Pancreas (tissue), 10 donors: Measurements from ENCODE around the gene KCNN4. TPM values are rescaled to one million over a fixed set of nuclear protein-coding genes. Genes with fewer than 3 reads are reported as not detected.
A peak's percentile ranks its signal among the peaks of the same experiment; 100 is the strongest.

ENCODE experiments used
- ATAC-seq, 4 donors: fragments of 200-7000 bp; cut with Tn5 transposase; one replicate each; pipeline versions ENCODE4 v1.8.0 to v1.9.1; 2020; ENCODE audit warnings: mild to moderate bottlenecking in 4 of 4, moderate library complexity in 4 of 4
- DNase-seq, 6 donors: peaks; one replicate each; pipeline ENCODE4 v3.0.0-alpha.2; 2020
- FAIRE-seq: peaks from 2 replicates; lab custom pipeline; 2012; peaks lifted over from hg19 to GRCh38; lab: Jason Lieb, UNC
- H3K27ac ChIP-seq, 4 donors: fragments of 200-600 bp; sonication (generic); 1 replicate in 3 of 4; 2 replicates in 1 of 4; pipeline versions ENCODE4 v1.5.0 to v1.8.0; 2020
- H3K27me3 ChIP-seq, 4 donors: fragments of 200-600 bp; one replicate each; pipeline ENCODE4 v1.8.0; 2021
- H3K36me3 ChIP-seq, 3 donors: fragments of 200-600 bp; sonication (generic) in 1 of 3; one replicate each; pipeline versions ENCODE4 v1.5.0 to v1.8.0; 2020 to 2021
- H3K4me1 ChIP-seq, 3 donors: fragments of 200-600 bp; one replicate each; pipeline ENCODE4 v1.8.0; 2021
- H3K4me3 ChIP-seq, 4 donors: fragments of 200-600 bp; sonication (generic) in 2 of 4; one replicate each; pipeline versions ENCODE4 v1.5.0 to v1.8.0; 2020 to 2021
- H3K9me3 ChIP-seq, 4 donors: fragments of 200-600 bp; one replicate each; pipeline ENCODE4 v1.8.0; 2021
- WGBS, 2 donors: extraction: QIAGEN DNeasy Blood & Tissue Kit; methylation state at CpG; one replicate each; pipeline ENCODE4 v1.1.7; 2013; 5-methylcytosine and 5-hydroxymethylcytosine counted together
- intact Hi-C, 3 donors: fragments of 100-400 bp; cut with DNase I; formaldehyde crosslinking; loops; one replicate each; pipeline versions ENCODE4 v1.11.1 to v1.14.2; 2022
- polyA plus RNA-seq, 2 donors: library from polyadenylated mRNA; stranded (reverse); fragments of 200-250 nt; gene quantifications; one replicate each; pipeline ENCODE4 v1.2.3, GENCODE V29; 2013
- total RNA-seq, 6 donors: library from RNA; stranded (reverse); fragmentation: NEBNext Ultra II Directional in 4 of 6; extraction: Animal tissue kit (Norgen Biotek cat#: 25700) in 4 of 6; gene quantifications; one replicate each; pipeline versions ENCODE4 v1.2.1 to v1.2.4, GENCODE V29; 2021 to 2023
- TF ChIP-seq, protein P1 (sequence below), 4 donors: fragments of 200-600 bp; sonication (generic) in 3 of 4; IDR thresholded peaks; one replicate each; pipeline versions ENCODE4 v1.5.0 to v1.8.0; 2021; ENCODE audit warnings: antibody characterized with exemption in 4 of 4
- donor health status: healthy with polysubstance abuse.
- donor health status: DM: no; HTN: no; CAD: no; lungs with moderate emphysema.
- donor health status: DM: no; HTN: no; CAD: no.
- donor health status: control.
- donor health status: control.
- donor health status: Bipolar disorder and iron deficiency.
- donor health status: DM: yes; HTN: yes; CAD: no.
- donor health status: DM: no; HTN: no; CAD: no.
- donor health status: DM: no; HTN: no; CAD: no.
- donor health status: DM: yes; HTN: yes; CAD: no.

Gene KCNN4
- total and polyA plus RNA-seq, 8 donors = 0.43 to 2.6 (median 1.2) TPM

DNA sequence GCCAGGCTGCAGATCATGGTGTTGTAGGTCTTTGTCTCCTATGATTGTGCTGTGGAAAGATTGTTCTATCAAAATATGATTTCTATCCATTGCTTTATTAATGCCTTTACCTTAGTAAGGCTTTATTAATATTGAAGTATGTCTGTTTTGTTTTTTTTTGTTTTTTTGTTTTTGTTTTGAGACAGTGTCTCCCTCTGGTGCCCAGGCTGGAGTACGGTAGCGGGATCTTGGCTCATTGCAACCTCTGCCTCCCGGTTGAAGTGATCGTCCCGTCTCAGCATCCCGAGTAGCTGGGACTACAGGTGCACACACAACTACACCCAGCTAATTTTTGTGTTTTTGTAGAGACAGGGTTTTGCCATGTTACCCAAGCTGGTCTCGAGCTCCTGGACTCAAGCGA lies 57.2 kb downstream of the KCNN4 start:
- TF ChIP-seq, protein P1, sequence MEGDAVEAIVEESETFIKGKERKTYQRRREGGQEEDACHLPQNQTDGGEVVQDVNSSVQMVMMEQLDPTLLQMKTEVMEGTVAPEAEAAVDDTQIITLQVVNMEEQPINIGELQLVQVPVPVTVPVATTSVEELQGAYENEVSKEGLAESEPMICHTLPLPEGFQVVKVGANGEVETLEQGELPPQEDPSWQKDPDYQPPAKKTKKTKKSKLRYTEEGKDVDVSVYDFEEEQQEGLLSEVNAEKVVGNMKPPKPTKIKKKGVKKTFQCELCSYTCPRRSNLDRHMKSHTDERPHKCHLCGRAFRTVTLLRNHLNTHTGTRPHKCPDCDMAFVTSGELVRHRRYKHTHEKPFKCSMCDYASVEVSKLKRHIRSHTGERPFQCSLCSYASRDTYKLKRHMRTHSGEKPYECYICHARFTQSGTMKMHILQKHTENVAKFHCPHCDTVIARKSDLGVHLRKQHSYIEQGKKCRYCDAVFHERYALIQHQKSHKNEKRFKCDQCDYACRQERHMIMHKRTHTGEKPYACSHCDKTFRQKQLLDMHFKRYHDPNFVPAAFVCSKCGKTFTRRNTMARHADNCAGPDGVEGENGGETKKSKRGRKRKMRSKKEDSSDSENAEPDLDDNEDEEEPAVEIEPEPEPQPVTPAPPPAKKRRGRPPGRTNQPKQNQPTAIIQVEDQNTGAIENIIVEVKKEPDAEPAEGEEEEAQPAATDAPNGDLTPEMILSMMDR (IDR thresholded peaks at IDR 0.05) = no peak
- WGBS, 2 donors = 63 to 67% methylated on average over 8 of the region's 8 CpGs
- no peak for ATAC-seq

DNA sequence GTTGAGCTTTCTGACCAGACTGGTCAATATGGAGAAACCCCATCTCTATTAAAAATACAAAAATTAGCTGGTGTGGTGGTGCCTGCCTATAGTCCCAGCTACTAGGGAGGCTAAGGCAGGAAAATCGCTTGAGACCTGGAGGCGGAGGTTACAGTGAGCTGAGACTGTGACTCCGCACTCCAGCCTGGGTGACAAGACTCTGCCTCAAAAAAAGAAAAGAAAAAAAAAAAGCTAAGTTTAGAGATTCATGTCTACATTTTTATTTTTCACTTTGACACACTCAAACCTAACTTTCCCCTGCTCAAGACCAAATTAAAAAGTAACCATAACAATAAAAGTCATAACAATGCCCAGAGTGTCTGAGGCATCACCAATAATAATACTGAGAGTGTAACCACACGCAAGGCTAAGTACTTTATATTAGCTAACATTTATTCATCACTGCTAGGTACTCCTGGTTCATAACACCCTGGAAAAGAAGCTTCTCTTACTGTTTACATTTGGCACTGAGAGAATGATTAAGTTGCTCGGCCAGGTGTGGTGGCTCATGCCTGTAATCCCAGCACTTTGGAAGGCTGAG lies 59.2 kb downstream of the KCNN4 start:
- H3K4me3 ChIP-seq = no peak overlapping the region
- no peak for ATAC-seq
- FAIRE-seq = no peak
- TF ChIP-seq, protein P1 (IDR thresholded peaks at IDR 0.05) = no peak
- H3K4me1 ChIP-seq = no peaks in the 10 kb centered on the region
- H3K9me3 ChIP-seq = no peaks in the 10 kb centered on the region
- no peak overlapping the region for H3K27ac ChIP-seq
- 64 to 65% methylated on average over 5 of the region's 5 CpGs for WGBS, 2 donors
- DNase-seq = no peak
- no peaks in the 10 kb centered on the region for H3K36me3 ChIP-seq
- H3K27me3 ChIP-seq = no peaks in the 10 kb centered on the region
- intact Hi-C loops = no loop called here

More for the DNA sequence above, 57.2 kb downstream of the KCNN4 start:
- no peaks in the 10 kb centered on the region for H3K9me3 ChIP-seq
- H3K36me3 ChIP-seq = no peaks in the 10 kb centered on the region
- H3K27ac ChIP-seq = no peak overlapping the region
- no peaks in the 10 kb centered on the region for H3K27me3 ChIP-seq
- no peak for FAIRE-seq
- no peaks in the 10 kb centered on the region for H3K4me1 ChIP-seq
- no peak overlapping the region for H3K4me3 ChIP-seq
- DNase-seq = peak in 1 of 6 donors; percentile 6
- intact Hi-C loops = no loop called here

DNA sequence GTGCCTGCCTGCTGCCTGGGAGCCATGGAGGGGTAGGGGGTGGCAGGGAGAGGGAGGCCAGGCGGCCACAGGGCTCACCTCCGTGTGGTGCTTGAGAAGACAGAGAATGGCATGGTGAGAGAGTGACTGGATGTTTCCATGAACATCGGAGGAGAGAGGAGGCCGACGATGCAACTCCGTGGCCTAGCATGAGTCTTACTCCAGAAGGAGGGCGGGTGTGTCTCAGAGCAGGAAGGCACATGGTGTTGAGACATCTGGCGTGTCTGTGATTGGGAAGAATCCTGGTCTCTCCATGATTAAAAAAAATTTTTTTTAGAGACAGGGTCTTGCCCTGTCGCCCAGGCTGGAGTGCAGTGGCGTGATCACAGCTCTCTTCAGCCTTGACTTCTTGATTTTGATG lies 59.8 kb downstream of the KCNN4 start:
- intact Hi-C loops = no loop called here
- no peak overlapping the region for H3K27ac ChIP-seq
- no peak for DNase-seq
- H3K4me1 ChIP-seq = no peaks in the 10 kb centered on the region
- H3K9me3 ChIP-seq = no peaks in the 10 kb centered on the region
- no peak for FAIRE-seq
- H3K36me3 ChIP-seq = no peaks in the 10 kb centered on the region
- ATAC-seq = no peak
- WGBS, 2 donors = 72 to 78% methylated on average over 10 of the region's 10 CpGs
- no peaks in the 10 kb centered on the region for H3K27me3 ChIP-seq
- no peak overlapping the region for H3K4me3 ChIP-seq
- TF ChIP-seq, protein P1 (IDR thresholded peaks at IDR 0.05) = no peak

DNA sequence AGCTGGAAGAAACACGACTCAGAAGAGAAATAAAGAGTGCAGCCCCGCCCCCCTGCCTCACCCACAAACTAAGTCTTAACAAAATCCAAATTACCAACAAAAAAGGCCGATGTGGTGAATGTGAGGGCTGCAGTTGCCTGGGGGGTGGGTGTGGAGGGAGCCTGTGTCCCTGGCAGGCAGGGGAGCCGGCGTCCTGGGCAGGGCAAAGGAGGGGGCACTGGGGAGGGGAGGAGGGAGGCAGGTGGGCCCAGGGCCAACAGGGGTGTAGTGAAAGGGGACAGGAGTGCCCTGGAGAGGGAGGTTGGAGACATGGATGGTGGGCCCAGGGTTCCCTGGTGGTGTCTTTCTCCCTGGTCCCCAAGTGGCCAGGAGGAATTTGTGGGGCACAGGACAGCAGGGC lies 60.9 kb downstream of the KCNN4 start:
- FAIRE-seq = no peak

DNA sequence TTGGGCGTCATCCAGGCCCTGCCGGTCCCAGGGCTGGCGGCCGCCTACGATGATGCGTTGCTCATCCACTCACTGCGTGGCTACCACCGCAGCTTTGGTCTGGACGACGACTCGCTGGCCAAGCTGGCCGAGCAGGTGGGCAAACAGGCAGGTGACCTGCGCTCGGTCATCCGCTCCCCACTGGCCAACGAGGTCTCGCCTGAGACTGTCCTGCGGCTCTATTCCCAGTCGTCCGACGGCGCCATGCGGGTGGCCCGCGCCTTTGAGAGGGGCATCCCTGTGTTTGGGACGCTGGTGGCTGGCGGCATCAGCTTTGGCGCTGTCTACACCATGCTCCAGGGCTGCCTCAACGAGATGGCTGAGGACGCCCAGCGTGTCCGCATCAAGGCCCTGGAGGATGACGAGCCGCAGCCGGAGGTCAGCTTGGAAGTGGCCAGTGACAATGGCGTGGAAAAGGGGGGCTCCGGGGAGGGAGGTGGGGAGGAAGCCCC lies 61.4 kb downstream of the KCNN4 start:
- intact Hi-C loops = no loop called here
- no peak for ATAC-seq
- TF ChIP-seq, protein P1 (IDR thresholded peaks at IDR 0.05) = no peak
- no peaks in the 10 kb centered on the region for H3K36me3 ChIP-seq
- no peak overlapping the region for H3K27ac ChIP-seq
- H3K27me3 ChIP-seq = no peaks in the 10 kb centered on the region
- no peaks in the 10 kb centered on the region for H3K4me1 ChIP-seq
- H3K4me3 ChIP-seq = no peak overlapping the region
- DNase-seq = no peak
- no peak for FAIRE-seq
- 78 to 88% methylated on average over 37 of the region's 37 CpGs for WGBS, 2 donors
- no peaks in the 10 kb centered on the region for H3K9me3 ChIP-seq

More for the DNA sequence above, 60.9 kb downstream of the KCNN4 start:
- H3K27ac ChIP-seq = no peak overlapping the region
- no peak overlapping the region for H3K4me3 ChIP-seq
- no peaks in the 10 kb centered on the region for H3K4me1 ChIP-seq
- 53 to 60% methylated on average over 5 of the region's 5 CpGs for WGBS, 2 donors
- no peak for ATAC-seq
- H3K9me3 ChIP-seq = no peaks in the 10 kb centered on the region
- no peaks in the 10 kb centered on the region for H3K36me3 ChIP-seq
- no peaks in the 10 kb centered on the region for H3K27me3 ChIP-seq
- intact Hi-C loops = no loop called here
- TF ChIP-seq, protein P1 (IDR thresholded peaks at IDR 0.05) = no peak
- DNase-seq = no peak
